ENCODE measurements around the gene ZNF277.

Gene ZNF277

GRCh38 chr7:112206238-112206990, at the start of gene ZNF277, which contains the start of gene DOCK4:
Gene ZNF277, plus strand, starts transcription at chr7:112206695. Its CDS starts 22 bp downstream, at chr7:112206717.
Gene DOCK4, minus strand, starts transcription at chr7:112206399. Its CDS starts 261 bp downstream, at chr7:112206138.
- peak; percentile 99 for DNase-seq

- DNase-seq: peak; percentile 13
These were observed 49.4 kb upstream of the ZNF277 start for GRCh38 chr7:112157072-112157471.

GRCh38 chr7:112159351-112159750, 47.1 kb upstream of the ZNF277 start:
- DNase-seq: no peak

GRCh38 chr7:112160130-112160770, 46.2 kb upstream of the ZNF277 start:
- DNase-seq: no peak

GRCh38 chr7:112160771-112161150, 45.7 kb upstream of the ZNF277 start:
- no peak for DNase-seq

- DNase-seq: no peak
These were observed 45.0 kb upstream of the ZNF277 start for GRCh38 chr7:112161253-112162141.

- no peak for DNase-seq
These were observed 44.2 kb upstream of the ZNF277 start for GRCh38 chr7:112162142-112162766.

GRCh38 chr7:112162784-112163506, 43.5 kb upstream of the ZNF277 start:
- DNase-seq: no peak

- DNase-seq: no peak
These were observed 39.3 kb upstream of the ZNF277 start for GRCh38 chr7:112167147-112167546.

- no peak for DNase-seq
These were observed 37.6 kb upstream of the ZNF277 start for GRCh38 chr7:112168915-112169314.

GRCh38 chr7:112171673-112172072, 34.8 kb upstream of the ZNF277 start:
- no peak for DNase-seq

GRCh38 chr7:112172870-112173567, 33.5 kb upstream of the ZNF277 start:
- DNase-seq: no peak

- DNase-seq: no peak
These were observed 33.0 kb upstream of the ZNF277 start for GRCh38 chr7:112173568-112173905.

- DNase-seq: no peak
These were observed 32.3 kb upstream of the ZNF277 start for GRCh38 chr7:112174192-112174591.

- DNase-seq: no peak
These were observed 30.3 kb upstream of the ZNF277 start for GRCh38 chr7:112176241-112176640.

- DNase-seq: no peak
These were observed 29.6 kb upstream of the ZNF277 start for GRCh38 chr7:112176693-112177415.

- DNase-seq: no peak
These were observed 26.3 kb upstream of the ZNF277 start for GRCh38 chr7:112180223-112180622.

- DNase-seq: no peak
These were observed 23.7 kb upstream of the ZNF277 start for GRCh38 chr7:112182749-112183148.

GRCh38 chr7:112183266-112183665, 23.2 kb upstream of the ZNF277 start:
- no peak for DNase-seq

- DNase-seq: no peak
These were observed 22.0 kb upstream of the ZNF277 start for GRCh38 chr7:112184455-112184854.
